ENCODE results near the gene ENOX1. TPM values are rescaled to one million over a fixed set of nuclear protein-coding genes. Genes with fewer than 3 reads are reported as not detected.

ENOX1 gene
- polyA plus RNA-seq, 3 donors, result 0.04 TPM; not detected in 2

DNA sequence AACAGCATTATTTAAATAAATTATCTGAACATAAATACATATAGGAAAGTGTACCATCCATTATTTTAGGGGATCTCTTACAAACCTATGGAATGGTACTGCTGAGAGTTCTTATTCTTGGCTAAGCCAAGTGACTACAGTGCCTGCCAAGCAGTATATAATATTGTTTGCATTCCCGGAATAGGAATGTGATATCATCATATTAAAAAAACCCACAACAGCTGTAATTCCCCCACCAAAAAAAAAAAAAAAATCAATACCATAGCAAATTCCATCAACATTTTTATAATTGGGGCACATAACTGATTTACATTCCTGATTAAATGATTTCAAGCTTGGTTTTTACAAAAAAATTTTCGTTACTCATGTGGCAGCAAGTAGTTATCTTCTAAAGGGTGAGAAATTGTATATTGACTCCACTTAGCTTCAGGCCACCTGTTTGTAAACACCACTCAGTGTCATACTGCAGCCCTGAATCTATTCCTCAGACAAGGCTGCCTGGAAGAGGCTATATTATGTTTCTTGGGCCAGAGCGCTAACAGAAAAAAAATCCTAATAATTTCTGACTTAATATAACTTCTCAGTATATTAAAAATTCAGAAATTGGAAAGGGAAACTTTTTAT is 485.3 kb downstream of the ENOX1 start:
- TF ChIP-seq, protein P1, sequence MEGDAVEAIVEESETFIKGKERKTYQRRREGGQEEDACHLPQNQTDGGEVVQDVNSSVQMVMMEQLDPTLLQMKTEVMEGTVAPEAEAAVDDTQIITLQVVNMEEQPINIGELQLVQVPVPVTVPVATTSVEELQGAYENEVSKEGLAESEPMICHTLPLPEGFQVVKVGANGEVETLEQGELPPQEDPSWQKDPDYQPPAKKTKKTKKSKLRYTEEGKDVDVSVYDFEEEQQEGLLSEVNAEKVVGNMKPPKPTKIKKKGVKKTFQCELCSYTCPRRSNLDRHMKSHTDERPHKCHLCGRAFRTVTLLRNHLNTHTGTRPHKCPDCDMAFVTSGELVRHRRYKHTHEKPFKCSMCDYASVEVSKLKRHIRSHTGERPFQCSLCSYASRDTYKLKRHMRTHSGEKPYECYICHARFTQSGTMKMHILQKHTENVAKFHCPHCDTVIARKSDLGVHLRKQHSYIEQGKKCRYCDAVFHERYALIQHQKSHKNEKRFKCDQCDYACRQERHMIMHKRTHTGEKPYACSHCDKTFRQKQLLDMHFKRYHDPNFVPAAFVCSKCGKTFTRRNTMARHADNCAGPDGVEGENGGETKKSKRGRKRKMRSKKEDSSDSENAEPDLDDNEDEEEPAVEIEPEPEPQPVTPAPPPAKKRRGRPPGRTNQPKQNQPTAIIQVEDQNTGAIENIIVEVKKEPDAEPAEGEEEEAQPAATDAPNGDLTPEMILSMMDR (IDR thresholded peaks at IDR 0.05), result no peak
- Histone ChIP-seq H3K9ac (ENCODE audit: insufficient read depth, low read length, poor library complexity, severe bottlenecking) (no peak overlapping the region), H4K20me1 (ENCODE audit: insufficient read depth, low read length) (no peaks in the 10 kb centered on the region), H3K27ac (ENCODE audit: low read depth in 1 of 2, low read length in 2 of 2) (no peak overlapping the region), H3K27me3 (ENCODE audit: control insufficient read depth in 2 of 2, insufficient read depth in 2 of 2, low read length in 2 of 2) (peaks cover 0 to 3% of the 10 kb centered on the region in 2 donors), H3K9me3 (replicated peaks in 1 of 2; ENCODE audit: control insufficient read depth in 1 of 2, insufficient read depth in 1 of 2, low read length in 2 of 2) (no peaks in the 10 kb centered on the region), H3K4me1 (ENCODE audit: control insufficient read depth in 1 of 2, insufficient read depth in 2 of 2, low read length in 2 of 2) (no peaks in the 10 kb centered on the region), H3K4me2 (replicated peaks; ENCODE audit: extremely low read depth, low read length, poor library complexity, severe bottlenecking) (no peak overlapping the region), H3K4me3 (replicated peaks in 1 of 3; ENCODE audit: low read depth in 2 of 3, low read length in 3 of 3) (no peak overlapping the region), H3K36me3 (replicated peaks in 1 of 2; ENCODE audit: control insufficient read depth in 1 of 2, insufficient read depth in 2 of 2, low read length in 2 of 2) (no peaks in the 10 kb centered on the region), H3K79me2 (ENCODE audit: insufficient read depth, low read length) (no peaks in the 10 kb centered on the region), H2AFZ (ENCODE audit: insufficient read depth, low read depth, low read length, poor library complexity, severe bottlenecking) (no peak overlapping the region)
- no peak for DNase-seq
- no peak overlapping the region for H3K27ac Mint-ChIP-seq
- H3K27me3 Mint-ChIP-seq (ENCODE audit: low read depth in 3 of 3), result peaks cover 5 to 9% (median 5%) of the 10 kb centered on the region in 3 donors
- H3K4me1 Mint-ChIP-seq, result peaks cover 9% of the 10 kb centered on the region
- H3K36me3 Mint-ChIP-seq, result no peaks in the 10 kb centered on the region
- H3K9me3 Mint-ChIP-seq, result no peaks in the 10 kb centered on the region
- WGBS (ENCODE audit: insufficient coverage), result no CpG with 5 or more reads among the region's 3 CpGs
- no peak overlapping the region for H3K4me3 Mint-ChIP-seq
- intact Hi-C loops (cut with micrococcal nuclease), result no loop called here

DNA sequence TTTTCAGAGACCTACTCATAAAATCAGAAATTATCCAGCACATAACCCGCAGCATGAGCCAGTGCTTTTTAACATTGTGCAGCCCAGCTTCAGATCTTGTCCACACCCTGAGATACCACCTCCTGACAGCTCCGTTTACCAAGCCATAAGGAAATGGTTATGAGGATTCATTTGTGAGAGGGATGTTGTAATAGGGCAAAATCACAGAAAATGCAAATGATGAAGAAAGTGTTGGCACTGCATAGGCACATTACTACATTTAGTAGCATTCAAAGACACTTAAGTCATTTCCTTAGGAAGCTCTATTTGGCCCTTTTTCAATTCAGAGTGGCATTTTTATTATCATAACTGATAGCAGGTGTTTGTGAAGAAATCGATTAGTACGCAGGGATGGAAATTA is 485.9 kb downstream of the ENOX1 start:
- no peak overlapping the region for H2AFZ ChIP-seq (ENCODE audit: insufficient read depth, low read depth, low read length, poor library complexity, severe bottlenecking)
- intact Hi-C loops (cut with micrococcal nuclease), result no loop called here

More for the DNA sequence above, 485.9 kb downstream of the ENOX1 start:
- no peak overlapping the region for H3K4me2 ChIP-seq (replicated peaks; ENCODE audit: extremely low read depth, low read length, poor library complexity, severe bottlenecking)
- H3K27me3 Mint-ChIP-seq (ENCODE audit: low read depth in 3 of 3), result peaks cover 5 to 8% (median 6%) of the 10 kb centered on the region in 3 donors
- no peak overlapping the region for H3K27ac Mint-ChIP-seq
- H3K4me1 Mint-ChIP-seq, result peaks cover 9% of the 10 kb centered on the region
- H3K9me3 ChIP-seq (replicated peaks in 1 of 2; ENCODE audit: control insufficient read depth in 1 of 2, insufficient read depth in 1 of 2, low read length in 2 of 2), result no peaks in the 10 kb centered on the region
- peaks cover 0 to 3% of the 10 kb centered on the region in 2 donors for H3K27me3 ChIP-seq (ENCODE audit: control insufficient read depth in 2 of 2, insufficient read depth in 2 of 2, low read length in 2 of 2)
- no peak overlapping the region for H3K9ac ChIP-seq (ENCODE audit: insufficient read depth, low read length, poor library complexity, severe bottlenecking)
- TF ChIP-seq, protein P1 (IDR thresholded peaks at IDR 0.05), result no peak
- WGBS (ENCODE audit: insufficient coverage), result no CpG with 5 or more reads among the region's 4 CpGs
- no peak overlapping the region for H3K27ac ChIP-seq (ENCODE audit: low read depth in 1 of 2, low read length in 2 of 2)
- H3K4me3 Mint-ChIP-seq, result no peak overlapping the region
- no peaks in the 10 kb centered on the region for H3K4me1 ChIP-seq (ENCODE audit: control insufficient read depth in 1 of 2, insufficient read depth in 2 of 2, low read length in 2 of 2)
- H3K36me3 Mint-ChIP-seq, result no peaks in the 10 kb centered on the region
- no peaks in the 10 kb centered on the region for H3K9me3 Mint-ChIP-seq
- H3K79me2 ChIP-seq (ENCODE audit: insufficient read depth, low read length), result no peaks in the 10 kb centered on the region
- DNase-seq, result no peak
- H4K20me1 ChIP-seq (ENCODE audit: insufficient read depth, low read length), result no peaks in the 10 kb centered on the region
- no peaks in the 10 kb centered on the region for H3K36me3 ChIP-seq (replicated peaks in 1 of 2; ENCODE audit: control insufficient read depth in 1 of 2, insufficient read depth in 2 of 2, low read length in 2 of 2)
- no peak overlapping the region for H3K4me3 ChIP-seq (replicated peaks in 1 of 3; ENCODE audit: low read depth in 2 of 3, low read length in 3 of 3)
